ENCODE results near the gene MAP3K1.

Gene MAP3K1

GRCh38 chr5:56909294-56910209 lies 94.2 kb downstream of the MAP3K1 start, which contains the start of gene SETD9:
TSS of gene SETD9 (plus strand) at chr5:56909596. CDS start at chr5:56909646, 50 bp downstream.
- peak; percentile 99 for DNase-seq (ENCODE audit: low spot score)

- DNase-seq (ENCODE audit: low spot score): peak; percentile 15
Observed at GRCh38 chr5:56910210-56910965, 95.0 kb downstream of the MAP3K1 start.

GRCh38 chr5:56913766-56914165 lies 98.4 kb downstream of the MAP3K1 start:
- no peak for DNase-seq (ENCODE audit: low spot score)

- no peak for DNase-seq (ENCODE audit: low spot score)
Observed at GRCh38 chr5:56914678-56915077, 99.3 kb downstream of the MAP3K1 start.

- DNase-seq (ENCODE audit: low spot score): no peak
Observed at GRCh38 chr5:56917534-56917933, 102.2 kb downstream of the MAP3K1 start.

GRCh38 chr5:56918054-56918453 lies 102.7 kb downstream of the MAP3K1 start:
- no peak for DNase-seq (ENCODE audit: low spot score)

- no peak for DNase-seq (ENCODE audit: low spot score)
Observed at GRCh38 chr5:56919942-56920662, 104.8 kb downstream of the MAP3K1 start.

- no peak for DNase-seq (ENCODE audit: low spot score)
Observed at GRCh38 chr5:56922922-56923321, 107.6 kb downstream of the MAP3K1 start.

- no peak for DNase-seq (ENCODE audit: low spot score)
Observed at GRCh38 chr5:56934325-56934724, 119.0 kb downstream of the MAP3K1 start.

GRCh38 chr5:56938858-56939257 lies 123.5 kb downstream of the MAP3K1 start:
- no peak for DNase-seq (ENCODE audit: low spot score)

GRCh38 chr5:56941981-56942380 lies 126.6 kb downstream of the MAP3K1 start:
- DNase-seq (ENCODE audit: low spot score): no peak

Measured in LoVo (cell line).